ENCODE measurements around the gene SLC39A11.

Gene SLC39A11

GRCh38 chr17:72792771-72793170 is 299.7 kb downstream of the SLC39A11 start:
- DNase-seq (ENCODE audit: extremely low read depth, insufficient read length), result no peak
- TF ChIP-seq CTCF (IDR thresholded peaks at IDR 0.05; ENCODE audit: insufficient read depth, low read length, poor library complexity, severe bottlenecking), result no peak
- no peaks in the 10 kb centered on the region for H3K27me3 ChIP-seq (replicated peaks; ENCODE audit: control insufficient read depth, insufficient read depth, low read length)
- H3K4me3 ChIP-seq (replicated peaks; ENCODE audit: low read depth, low read length), result no peak overlapping the region
- H3K36me3 ChIP-seq (ENCODE audit: control insufficient read depth, insufficient read depth, low read length), result no peaks in the 10 kb centered on the region; the same call in 1 of the 2 replicates

GRCh38 chr17:72790190-72790589 is 302.3 kb downstream of the SLC39A11 start:
- no peak for DNase-seq (ENCODE audit: extremely low read depth, insufficient read length)
- Histone ChIP-seq H3K4me3 (replicated peaks; ENCODE audit: low read depth, low read length) (no peak overlapping the region), H3K36me3 (ENCODE audit: control insufficient read depth, insufficient read depth, low read length) (no peaks in the 10 kb centered on the region), H3K27me3 (replicated peaks; ENCODE audit: control insufficient read depth, insufficient read depth, low read length) (no peaks in the 10 kb centered on the region)
- TF ChIP-seq CTCF (IDR thresholded peaks at IDR 0.05; ENCODE audit: insufficient read depth, low read length, poor library complexity, severe bottlenecking), result no peak

- Histone ChIP-seq H3K36me3 (ENCODE audit: control insufficient read depth, insufficient read depth, low read length) (no peaks in the 10 kb centered on the region), H3K4me3 (replicated peaks; ENCODE audit: low read depth, low read length) (no peak overlapping the region), H3K27me3 (replicated peaks; ENCODE audit: control insufficient read depth, insufficient read depth, low read length) (no peaks in the 10 kb centered on the region)
- TF ChIP-seq CTCF (IDR thresholded peaks at IDR 0.05; ENCODE audit: insufficient read depth, low read length, poor library complexity, severe bottlenecking), result no peak
- DNase-seq (ENCODE audit: extremely low read depth, insufficient read length), result no peak
These were observed 302.8 kb downstream of the SLC39A11 start for GRCh38 chr17:72789711-72790110.

- DNase-seq (ENCODE audit: extremely low read depth, insufficient read length), result no peak
- H3K4me3 ChIP-seq (replicated peaks; ENCODE audit: low read depth, low read length), result no peak overlapping the region
- TF ChIP-seq CTCF (IDR thresholded peaks at IDR 0.05; ENCODE audit: insufficient read depth, low read length, poor library complexity, severe bottlenecking), result no peak
- no peaks in the 10 kb centered on the region for H3K36me3 ChIP-seq (ENCODE audit: control insufficient read depth, insufficient read depth, low read length)
- H3K27me3 ChIP-seq (replicated peaks; ENCODE audit: control insufficient read depth, insufficient read depth, low read length), result no peaks in the 10 kb centered on the region
These were observed 303.4 kb downstream of the SLC39A11 start for GRCh38 chr17:72788950-72789585.

GRCh38 chr17:72786209-72786608 is 306.3 kb downstream of the SLC39A11 start:
- DNase-seq (ENCODE audit: extremely low read depth, insufficient read length), result no peak
- TF ChIP-seq CTCF (IDR thresholded peaks at IDR 0.05; ENCODE audit: insufficient read depth, low read length, poor library complexity, severe bottlenecking), result no peak
- Histone ChIP-seq H3K4me3 (replicated peaks; ENCODE audit: low read depth, low read length) (no peak overlapping the region), H3K27me3 (replicated peaks; ENCODE audit: control insufficient read depth, insufficient read depth, low read length) (no peaks in the 10 kb centered on the region), H3K36me3 (ENCODE audit: control insufficient read depth, insufficient read depth, low read length) (no peaks in the 10 kb centered on the region)
